ENCODE results near the gene CDIP1. TPM values are rescaled to one million over a fixed set of nuclear protein-coding genes. Genes with fewer than 3 reads are reported as not detected.

The CDIP1 gene
- total RNA-seq, 1 donor from 2014 or later, result 7.4 TPM

DNA sequence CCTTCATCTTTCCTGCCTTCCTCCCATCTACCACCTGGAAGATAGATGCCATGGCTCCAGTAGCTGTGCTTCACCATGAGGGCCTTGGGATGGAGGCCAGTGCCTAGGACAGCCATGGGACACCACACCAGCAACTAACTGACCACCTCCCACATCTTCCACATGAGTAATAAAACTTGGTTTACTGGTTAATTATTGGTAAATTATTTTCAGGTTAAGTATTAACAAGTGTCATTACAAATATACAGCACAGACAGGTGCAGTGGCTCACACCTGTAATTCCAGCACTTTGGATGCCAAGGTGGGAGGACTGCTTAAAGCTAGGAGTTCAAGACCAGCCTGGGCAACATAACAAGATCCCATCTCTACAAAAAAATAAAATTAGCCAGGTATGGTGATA, 14.0 kb downstream of the CDIP1 start:
- TF ChIP-seq, protein P1, sequence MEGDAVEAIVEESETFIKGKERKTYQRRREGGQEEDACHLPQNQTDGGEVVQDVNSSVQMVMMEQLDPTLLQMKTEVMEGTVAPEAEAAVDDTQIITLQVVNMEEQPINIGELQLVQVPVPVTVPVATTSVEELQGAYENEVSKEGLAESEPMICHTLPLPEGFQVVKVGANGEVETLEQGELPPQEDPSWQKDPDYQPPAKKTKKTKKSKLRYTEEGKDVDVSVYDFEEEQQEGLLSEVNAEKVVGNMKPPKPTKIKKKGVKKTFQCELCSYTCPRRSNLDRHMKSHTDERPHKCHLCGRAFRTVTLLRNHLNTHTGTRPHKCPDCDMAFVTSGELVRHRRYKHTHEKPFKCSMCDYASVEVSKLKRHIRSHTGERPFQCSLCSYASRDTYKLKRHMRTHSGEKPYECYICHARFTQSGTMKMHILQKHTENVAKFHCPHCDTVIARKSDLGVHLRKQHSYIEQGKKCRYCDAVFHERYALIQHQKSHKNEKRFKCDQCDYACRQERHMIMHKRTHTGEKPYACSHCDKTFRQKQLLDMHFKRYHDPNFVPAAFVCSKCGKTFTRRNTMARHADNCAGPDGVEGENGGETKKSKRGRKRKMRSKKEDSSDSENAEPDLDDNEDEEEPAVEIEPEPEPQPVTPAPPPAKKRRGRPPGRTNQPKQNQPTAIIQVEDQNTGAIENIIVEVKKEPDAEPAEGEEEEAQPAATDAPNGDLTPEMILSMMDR (IDR thresholded peaks at IDR 0.05; ENCODE audit: insufficient read depth, low read length, severe bottlenecking), result no peak
- FAIRE-seq (no peak), DNase-seq (ENCODE audit: low read depth) (no peak)
- Histone ChIP-seq H3K36me3 (ENCODE audit: control insufficient read depth, insufficient read depth, low read length) (peaks cover 6% of the 10 kb centered on the region), H3K4me3 (ENCODE audit: low read depth, low read length) (no peak overlapping the region), H3K27me3 (ENCODE audit: control insufficient read depth, insufficient read depth, low read length) (no peaks in the 10 kb centered on the region)

DNA sequence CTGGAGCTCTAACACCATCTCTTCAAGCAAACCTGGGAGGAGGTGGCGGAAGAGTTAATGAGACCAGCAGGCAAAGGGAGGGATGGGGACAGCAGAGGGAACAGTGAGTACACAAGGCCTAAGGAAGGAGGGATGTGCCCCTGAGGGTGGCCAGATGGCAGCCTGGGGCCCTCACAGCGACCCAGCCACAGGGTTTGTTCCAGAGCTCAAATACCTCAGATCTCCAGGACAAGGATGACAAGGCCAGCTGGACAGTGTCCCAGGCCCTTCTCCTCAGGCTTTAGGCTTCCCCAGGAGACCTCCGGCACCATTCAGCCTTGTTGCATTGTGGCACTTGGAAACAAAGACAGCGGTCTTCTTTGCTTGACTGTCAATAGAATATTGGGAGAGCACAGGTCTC, 14.9 kb downstream of the CDIP1 start:
- Histone ChIP-seq H3K36me3 (ENCODE audit: control insufficient read depth, insufficient read depth, low read length) (peaks cover 6% of the 10 kb centered on the region), H3K27me3 (ENCODE audit: control insufficient read depth, insufficient read depth, low read length) (no peaks in the 10 kb centered on the region), H3K4me3 (ENCODE audit: low read depth, low read length) (no peak overlapping the region)
- FAIRE-seq, result no peak
- no peak for DNase-seq (ENCODE audit: low read depth)
- TF ChIP-seq, protein P1 (IDR thresholded peaks at IDR 0.05; ENCODE audit: insufficient read depth, low read length, severe bottlenecking), result no peak

DNA sequence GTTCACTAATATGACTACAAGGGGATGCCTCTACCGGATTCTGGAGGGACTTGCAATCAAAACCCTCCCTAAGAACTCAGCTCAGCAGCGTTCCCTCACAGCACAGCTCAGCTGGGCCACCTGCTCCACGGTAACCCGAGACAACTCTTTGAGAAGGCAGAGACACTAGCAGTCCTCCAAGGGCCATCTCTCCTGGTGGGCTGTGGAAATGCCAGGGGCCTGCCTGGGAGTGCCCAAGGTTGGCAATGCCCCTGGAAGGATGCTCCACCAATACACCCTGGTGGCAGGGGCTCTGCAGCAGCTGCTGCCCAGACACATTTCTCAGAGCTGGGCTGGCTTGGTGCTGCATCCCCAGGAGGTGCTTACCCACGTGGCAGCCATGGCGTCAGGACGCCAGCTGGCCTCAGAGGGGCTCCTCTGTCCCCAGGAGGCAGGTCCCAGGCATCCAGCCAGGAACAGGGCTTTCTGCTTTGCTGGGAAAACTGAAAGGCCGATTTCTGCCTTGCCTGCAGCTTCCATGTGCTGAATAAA, 16.5 kb downstream of the CDIP1 start:
- DNase-seq (ENCODE audit: low read depth) (no peak), FAIRE-seq (no peak)
- Histone ChIP-seq H3K27me3 (ENCODE audit: control insufficient read depth, insufficient read depth, low read length) (no peaks in the 10 kb centered on the region), H3K36me3 (ENCODE audit: control insufficient read depth, insufficient read depth, low read length) (peaks cover 6% of the 10 kb centered on the region), H3K4me3 (ENCODE audit: low read depth, low read length) (no peak overlapping the region)
- TF ChIP-seq, protein P1 (IDR thresholded peaks at IDR 0.05; ENCODE audit: insufficient read depth, low read length, severe bottlenecking), result no peak

DNA sequence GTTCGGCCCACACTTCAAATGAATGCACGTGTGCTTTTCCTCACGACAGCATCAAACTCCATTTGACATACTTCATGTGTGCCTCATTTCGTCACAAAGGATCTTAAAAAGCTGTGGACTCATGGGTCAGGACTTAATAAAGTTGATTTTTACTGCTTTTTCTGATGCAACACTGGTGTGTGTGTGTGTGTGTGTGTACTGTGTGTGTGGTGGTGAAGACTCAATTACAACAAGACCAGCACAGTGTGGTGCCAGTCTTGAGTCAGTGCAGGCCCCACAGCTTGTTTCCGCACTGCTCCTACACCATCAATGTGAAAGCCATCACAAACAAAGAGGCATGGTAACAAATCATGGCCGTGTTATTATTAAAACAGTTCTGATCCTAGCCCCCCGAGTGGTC, 17.7 kb downstream of the CDIP1 start:
- Histone ChIP-seq H3K36me3 (ENCODE audit: control insufficient read depth, insufficient read depth, low read length) (peaks cover 6% of the 10 kb centered on the region), H3K4me3 (ENCODE audit: low read depth, low read length) (no peak overlapping the region), H3K27me3 (ENCODE audit: control insufficient read depth, insufficient read depth, low read length) (no peaks in the 10 kb centered on the region)
- no peak for FAIRE-seq
- no peak for DNase-seq (ENCODE audit: low read depth)
- TF ChIP-seq, protein P1 (IDR thresholded peaks at IDR 0.05; ENCODE audit: insufficient read depth, low read length, severe bottlenecking), result no peak

DNA sequence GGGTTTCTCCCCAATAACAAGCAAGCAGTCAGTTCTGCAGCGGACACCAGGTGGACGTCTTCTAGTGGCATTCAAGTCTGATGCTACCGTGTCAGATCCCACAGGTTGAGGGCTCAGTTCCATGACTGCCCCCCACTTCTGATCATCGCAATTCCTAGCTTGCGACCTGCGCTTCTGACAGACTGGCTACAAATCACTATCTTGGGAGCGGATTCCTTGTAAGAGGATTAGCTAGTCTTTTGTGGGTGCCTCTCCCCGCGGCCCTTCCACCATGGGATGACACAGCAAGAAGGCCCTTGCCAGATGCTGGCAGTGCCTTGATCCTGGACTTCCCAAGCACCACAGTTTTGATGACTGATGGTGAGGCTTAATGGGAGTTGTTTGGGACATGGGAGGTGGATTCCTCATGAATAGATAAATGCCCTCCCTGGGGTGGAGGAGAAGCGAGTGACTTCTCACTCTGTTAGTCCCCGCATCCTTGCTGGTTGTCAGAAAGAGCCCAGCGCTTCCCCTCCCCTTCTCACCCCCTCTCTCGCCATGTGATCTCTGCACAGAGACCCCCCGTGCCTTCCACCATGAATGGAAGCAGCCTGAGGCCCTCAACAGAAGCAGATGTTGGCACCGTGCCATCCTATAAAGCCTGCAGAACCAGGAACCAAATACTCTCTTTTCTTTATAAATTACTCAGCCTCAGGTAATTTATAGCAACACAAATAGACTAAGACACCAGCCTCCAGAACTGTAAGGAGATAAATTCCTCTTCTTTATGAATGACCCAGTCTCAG, 19.1 kb downstream of the CDIP1 start:
- no peak for DNase-seq (ENCODE audit: low read depth)
- TF ChIP-seq, protein P1 (IDR thresholded peaks at IDR 0.05; ENCODE audit: insufficient read depth, low read length, severe bottlenecking), result no peak

More for the DNA sequence above, 19.1 kb downstream of the CDIP1 start:
- Histone ChIP-seq H3K27me3 (ENCODE audit: control insufficient read depth, insufficient read depth, low read length) (no peaks in the 10 kb centered on the region), H3K4me3 (ENCODE audit: low read depth, low read length) (no peak overlapping the region), H3K36me3 (ENCODE audit: control insufficient read depth, insufficient read depth, low read length) (peaks cover 6% of the 10 kb centered on the region)
- no peak for FAIRE-seq
